H1 (cell line): ENCODE data around the gene RUFY4. TPM values are rescaled to one million over a fixed set of nuclear protein-coding genes. Genes with fewer than 3 reads are reported as not detected.

Experiments used
- CTCF ChIA-PET: fragments of 300-600 bp; sonication (Branson Sonifier 250); formaldehyde crosslinking; loops from one replicate; lab custom pipeline; 2021; ENCODE audit not compliant: partially characterized antibody; lab: Charles Lee
- POLR2A ChIA-PET: fragments of 300-600 bp; sonication (Branson Sonifier 250); formaldehyde crosslinking; loops from one replicate; lab custom pipeline; 2021; ENCODE audit warnings: inconsistent platforms; ENCODE audit not compliant: partially characterized antibody; lab: Charles Lee
- DNase-seq, 2 experiments: peaks; one replicate each; pipeline versions ENCODE4 v3.0.0 to v3.0.0-alpha.2; 2010 to 2022; ENCODE audit warnings: low spot score in 2 of 2, low read depth in 1 of 2, mixed read lengths in 1 of 2
- FAIRE-seq: peaks from 2 replicates; lab custom pipeline; 2011; peaks lifted over from hg19 to GRCh38; lab: Jason Lieb, UNC
- H2AFZ ChIP-seq: 2 replicates; pipeline ENCODE4 v1.8.1; 2012; ENCODE audit warnings: low read length, inconsistent platforms
- H2AK5ac ChIP-seq: 2 replicates; pipeline ENCODE4 v1.6.1; 2013; ENCODE audit warnings: low read depth, low read length
- H2BK120ac ChIP-seq: replicated peaks from 2 replicates; pipeline ENCODE3; 2013; ENCODE audit warnings: low read depth, low read length, inconsistent platforms
- H2BK12ac ChIP-seq: 2 replicates; pipeline ENCODE4 v1.6.1; 2013; ENCODE audit warnings: low read depth, low read length
- H2BK15ac ChIP-seq: 2 replicates; pipeline ENCODE4 v1.6.1; 2013; ENCODE audit warnings: low read length
- H2BK20ac ChIP-seq: 2 replicates; pipeline ENCODE4 v1.6.1; 2013; ENCODE audit warnings: low read length
- H2BK5ac ChIP-seq: 2 replicates; pipeline ENCODE4 v1.6.1; 2013; ENCODE audit warnings: low read depth, low read length
- H3K14ac ChIP-seq: 2 replicates; pipeline ENCODE4 v1.6.1; 2013; ENCODE audit warnings: inconsistent platforms; ENCODE audit not compliant: insufficient read length
- H3K18ac ChIP-seq: 2 replicates; pipeline ENCODE4 v1.6.1; 2013; ENCODE audit warnings: low read length; ENCODE audit errors: extremely low read depth
- H3K23ac ChIP-seq: 2 replicates; pipeline ENCODE4 v1.6.1; 2013; ENCODE audit warnings: inconsistent platforms; ENCODE audit not compliant: insufficient read length
- H3K23me2 ChIP-seq: 2 replicates; pipeline ENCODE4 v1.6.1; 2013; ENCODE audit warnings: low read depth, low read length
- H3K27ac ChIP-seq: 2 replicates; pipeline ENCODE4 v1.6.1; 2011; ENCODE audit warnings: low read depth, low read length, inconsistent platforms
- H3K27me3 ChIP-seq, 4 experiments: replicated peaks in 1 of 4; 1 replicate in 1 of 4; 2 replicates in 3 of 4; pipeline versions ENCODE4 v1.6.1 to v1.8.1; 2011 to 2013; ENCODE audit warnings: low read length in 3 of 4, mild to moderate bottlenecking in 3 of 4, inconsistent platforms in 2 of 4, mixed read lengths in 2 of 4, moderate library complexity in 1 of 4; ENCODE audit not compliant: control insufficient read depth in 3 of 4, insufficient read depth in 3 of 4; ENCODE audit errors: extremely low read depth in 1 of 4
- H3K36me3 ChIP-seq, 4 experiments: 2 replicates each; pipeline versions ENCODE4 v1.6.1 to v1.8.1; 2011 to 2013; ENCODE audit warnings: mild to moderate bottlenecking in 4 of 4, low read length in 3 of 4, moderate library complexity in 2 of 4, control low read depth in 1 of 4, inconsistent platforms in 1 of 4; ENCODE audit not compliant: insufficient read depth in 4 of 4, control insufficient read depth in 2 of 4
- H3K4ac ChIP-seq: replicated peaks from 2 replicates; pipeline ENCODE3; 2013; ENCODE audit warnings: low read length, low read depth, mixed read lengths, inconsistent platforms; ENCODE audit not compliant: insufficient read length
- H3K4me1 ChIP-seq, 4 experiments: replicated peaks in 1 of 4; 1 replicate in 1 of 4; 2 replicates in 3 of 4; pipeline versions ENCODE4 v1.6.1 to v1.8.1; 2011 to 2013; ENCODE audit warnings: low read length in 3 of 4, inconsistent platforms in 2 of 4, mixed read lengths in 1 of 4; ENCODE audit not compliant: insufficient read depth in 4 of 4, control insufficient read depth in 3 of 4
- H3K4me2 ChIP-seq, 2 experiments: 2 replicates each; pipeline versions ENCODE4 v1.6.1 to v1.8.1; 2011 to 2013; ENCODE audit warnings: low read depth in 2 of 2, low read length in 2 of 2, control low read depth in 1 of 2, inconsistent platforms in 1 of 2, mild to moderate bottlenecking in 1 of 2; ENCODE audit not compliant: insufficient read depth in 1 of 2
- H3K4me3 ChIP-seq, 4 experiments: fragments of 200-600, 300-600 bp in 1 of 4; sonication (generic), shearing (Covaris generic), sonication (Bioruptor Twin) in 1 of 4; 2 replicates each; pipeline versions ENCODE4 v1.5.1 to v1.8.1; 2011 to 2016; ENCODE audit warnings: low read length in 4 of 4, low read depth in 3 of 4, control low read depth in 2 of 4, inconsistent platforms in 2 of 4, mild to moderate bottlenecking in 2 of 4, mixed read lengths in 1 of 4, moderate library complexity in 1 of 4; ENCODE audit not compliant: insufficient read depth in 2 of 4; ENCODE audit errors: extremely low read depth in 1 of 4
- H3K56ac ChIP-seq: replicated peaks from 2 replicates; pipeline ENCODE3; 2013; ENCODE audit warnings: low read depth, mild to moderate bottlenecking, mixed read lengths, low read length, inconsistent platforms; ENCODE audit not compliant: insufficient read length
- H3K79me1 ChIP-seq: 2 replicates; pipeline ENCODE4 v1.6.1; 2013; ENCODE audit warnings: low read depth, low read length, control low read depth
- H3K79me2 ChIP-seq, 2 experiments: 2 replicates each; pipeline versions ENCODE4 v1.6.1 to v1.8.1; 2012 to 2013; ENCODE audit warnings: low read length in 2 of 2, mild to moderate bottlenecking in 2 of 2, inconsistent platforms in 1 of 2; ENCODE audit not compliant: insufficient read depth in 2 of 2, control insufficient read depth in 1 of 2
- H3K9ac ChIP-seq, 4 experiments: replicated peaks in 1 of 4; 1 replicate in 1 of 4; 2 replicates in 3 of 4; pipeline versions ENCODE4 v1.6.1 to v1.8.1; 2011 to 2013; ENCODE audit warnings: low read depth in 3 of 4, low read length in 3 of 4, control low read depth in 2 of 4, mild to moderate bottlenecking in 2 of 4, moderate library complexity in 2 of 4, inconsistent platforms in 1 of 4; ENCODE audit errors: extremely low read depth in 1 of 4
- H3K9me3 ChIP-seq, 2 experiments: 2 replicates each; pipeline versions ENCODE4 v1.6.1 to v1.8.1; 2012 to 2013; ENCODE audit warnings: mild to moderate bottlenecking in 2 of 2, moderate library complexity in 2 of 2, control low read depth in 1 of 2, inconsistent platforms in 1 of 2, low read depth in 1 of 2, low read length in 1 of 2, mixed read lengths in 1 of 2; ENCODE audit not compliant: insufficient read depth in 2 of 2
- H4K20me1 ChIP-seq, 2 experiments: replicated peaks in 1 of 2; 2 replicates each; pipeline versions ENCODE3 to v1.8.1; 2011 to 2013; ENCODE audit warnings: inconsistent platforms in 2 of 2, low read length in 2 of 2, mild to moderate bottlenecking in 1 of 2; ENCODE audit not compliant: insufficient read depth in 2 of 2, control insufficient read depth in 1 of 2
- H4K5ac ChIP-seq: 2 replicates; pipeline ENCODE4 v1.6.1; 2013; ENCODE audit warnings: low read length, low read depth, mixed read lengths, inconsistent platforms; ENCODE audit not compliant: insufficient read length
- H4K8ac ChIP-seq: 2 replicates; pipeline ENCODE4 v1.8.0; 2013; ENCODE audit warnings: mild to moderate bottlenecking, moderate library complexity, low read length, inconsistent platforms; ENCODE audit not compliant: insufficient read depth; ENCODE audit errors: extremely low read depth
- H4K91ac ChIP-seq: replicated peaks from 2 replicates; pipeline ENCODE3; 2013; ENCODE audit warnings: low read length, mixed read lengths, inconsistent platforms; ENCODE audit not compliant: insufficient read length
- BCL11A ChIP-seq, 2 experiments: IDR thresholded peaks; one replicate each; pipeline ENCODE4 v1.6.1; 2011; ENCODE audit warnings: low read depth in 2 of 2, low read length in 2 of 2, mild to moderate bottlenecking in 2 of 2
- GTF2F1 ChIP-seq: IDR thresholded peaks from 2 replicates; pipeline ENCODE4 v1.6.1; 2012; ENCODE audit warnings: low read depth, low read length, improper control_type of control experiment, borderline replicate concordance
- PHF8 ChIP-seq: fragments of 200-600 bp; sonication (generic); conservative IDR thresholded peaks from 2 replicates; pipeline ENCODE4 v1.7.1; 2012; ENCODE audit warnings: low read depth, mild to moderate bottlenecking, inconsistent platforms, low read length, moderate library complexity
- RAD21 ChIP-seq, 2 experiments: IDR thresholded peaks in 1 of 2; conservative IDR thresholded peaks in 1 of 2; 2 replicates each; pipeline ENCODE4 v1.6.1; 2011; ENCODE audit warnings: low read depth in 2 of 2, low read length in 2 of 2, improper control_type of control experiment in 1 of 2, inconsistent platforms in 1 of 2, mild to moderate bottlenecking in 1 of 2, moderate library complexity in 1 of 2
- SAP30 ChIP-seq: fragments of 300-600 bp; sonication (generic); IDR thresholded peaks from 2 replicates; pipeline ENCODE4 v1.7.1; 2012; ENCODE audit warnings: low read length, moderate library complexity, mild to moderate bottlenecking, inconsistent platforms; ENCODE audit not compliant: insufficient read depth, insufficient replicate concordance
- TBP ChIP-seq: IDR thresholded peaks from 2 replicates; pipeline ENCODE4 v1.6.1; 2011; ENCODE audit warnings: low read depth, low read length, improper control_type of control experiment
- WGBS, 2 experiments: shearing (Covaris generic) in 1 of 2; methylation state at CpG; one replicate each; pipeline versions ENCODE4 v1.1.6 to v1.1.7; 2013 to 2015; ENCODE audit warnings: low lambda C conversion rate in 2 of 2, mixed read lengths in 2 of 2, inconsistent platforms in 1 of 2, low coverage in 1 of 2, missing lambda C conversion rate in 1 of 2; ENCODE audit not compliant: insufficient replicate concordance in 2 of 2, insufficient coverage in 1 of 2, insufficient read length in 1 of 2; ENCODE audit errors: extremely low coverage in 1 of 2, missing lambda C conversion rate in 1 of 2; 5-methylcytosine and 5-hydroxymethylcytosine counted together
- polyA plus RNA-seq, 7 experiments: library from polyadenylated mRNA; depleted of rRNA in 3 of 7; stranded (reverse) in 5 of 7; unstranded in 2 of 7; fragments of >200 nt in 5 of 7; fragments of 200-250 nt in 2 of 7; gene quantifications; 1 replicate in 5 of 7; 2 replicates in 1 of 7; 4 replicates in 1 of 7; pipeline versions ENCODE4 v1.2.1 to v1.2.3, GENCODE V29; 2011 to 2013; ENCODE audit warnings: missing spikeins in 2 of 7, mixed read lengths in 2 of 7
- total RNA-seq: library from RNA; stranded (reverse); fragmentation: NEBNext Ultra II Directional; extraction: Animal tissue kit (Norgen Biotek cat#: 25700); gene quantifications from 2 replicates; pipeline ENCODE4 v1.2.1, GENCODE V29; 2021

The RUFY4 gene
- total and polyA plus RNA-seq, 2 of the 8 experiments (the other 6 are each of a cell fraction or from before 2014, with no cell fraction given), result 0.32 to 0.38 TPM

GRCh38 chr2:218130377-218130776 is 61.3 kb downstream of the RUFY4 start:
- WGBS, 2 experiments, result 94% methylated on average over 2 of the region's 2 CpGs; no CpG with 5 or more reads in 1 of the 2 experiments
- Histone ChIP-seq H3K27me3 (0 out of 7 replicates have a peak, but pooled peaks cover 0 to 2% (median 0%) of the 10 kb centered on the region in 4 experiments), H4K5ac (no peak overlapping the region), H3K23me2 (no peaks in the 10 kb centered on the region), H3K27ac (no peak overlapping the region), H3K23ac (no peak overlapping the region), H3K4ac (no peak overlapping the region), H2BK15ac (no peak overlapping the region), H2AFZ (no peak overlapping the region; the same call in 1 of the 2 replicates), H3K18ac (no peak overlapping the region), H3K79me1 (no peaks in the 10 kb centered on the region), H3K14ac (no peak overlapping the region), H2AK5ac (no peak overlapping the region), H3K4me1 (peaks cover 0 to 7% (median 2%) of the 10 kb centered on the region in 4 experiments; a peak in 2 of 7 replicates), H2BK20ac (no peak overlapping the region), H4K8ac (no peak overlapping the region), H3K4me2 (no peak overlapping the region), H3K36me3 (no peaks in the 10 kb centered on the region), H3K9ac (no peak overlapping the region), H2BK5ac (no peak overlapping the region), H3K4me3 (no peak overlapping the region), H3K9me3 (no peaks in the 10 kb centered on the region), H4K91ac (no peak overlapping the region), H2BK12ac (no peak overlapping the region), H2BK120ac (no peak overlapping the region), H3K79me2 (no peaks in the 10 kb centered on the region), H3K56ac (no peak overlapping the region), H4K20me1 (no peaks in the 10 kb centered on the region)
- DNase-seq (no peak), FAIRE-seq (no peak)
- CTCF ChIA-PET, result interaction anchor here (0.6 to 1.4 kb wide), 4 partner anchors 10 to 252 kb away, joined by 3 to 5 read pairs (median 4); partner anchors contain the start of gene SLC11A1
- POLR2A ChIA-PET, result interaction anchor here (0.9 to 1.3 kb wide), 3 partner anchors 11 to 22 kb away, joined by 3 read pairs; no protein-coding TSS in a partner anchor
- TF ChIP-seq TBP, result no peak
- TF ChIP-seq BCL11A (IDR thresholded peaks at IDR 0.05; ENCODE audit: low read depth in 2 of 2, low read length in 2 of 2), result no peak
- no peak for TF ChIP-seq GTF2F1
- no peak for TF ChIP-seq SAP30
- TF ChIP-seq PHF8, result no peak
- no peak for TF ChIP-seq RAD21 (IDR thresholded peaks at IDR 0.05 in 1 of 2, conservative IDR thresholded peaks at IDR 0.05 in 1 of 2; ENCODE audit: low read depth in 2 of 2, low read length in 2 of 2)
